Activated naive CD4-positive, alpha-beta T cell treated with anti-CD3 and anti-CD28 coated beads, Interleukin-2, amount 50 U/mL, for 24 hours (primary cell): ENCODE results near the gene SPEM2.
A peak's percentile ranks its signal among the peaks of the same experiment; 100 is the strongest.

ENCODE experiments used
- H3K27ac Mint-ChIP-seq: one replicate; pipeline ENCODE4 v1.8.0; 2021; ENCODE audit warnings: mild to moderate bottlenecking, mixed read lengths
- H3K27me3 Mint-ChIP-seq: one replicate; pipeline ENCODE4 v1.8.0; 2021; ENCODE audit warnings: mixed read lengths
- H3K36me3 Mint-ChIP-seq: one replicate; pipeline ENCODE4 v1.8.0; 2021; ENCODE audit warnings: mixed read lengths
- H3K4me1 Mint-ChIP-seq: one replicate; pipeline ENCODE4 v1.8.0; 2021; ENCODE audit warnings: mixed read lengths
- H3K4me3 Mint-ChIP-seq: one replicate; pipeline ENCODE4 v1.8.0; 2021; ENCODE audit warnings: mild to moderate bottlenecking, mixed read lengths
- H3K9me3 Mint-ChIP-seq: one replicate; pipeline ENCODE4 v1.8.0; 2021; ENCODE audit warnings: mixed read lengths

The SPEM2 gene

DNA sequence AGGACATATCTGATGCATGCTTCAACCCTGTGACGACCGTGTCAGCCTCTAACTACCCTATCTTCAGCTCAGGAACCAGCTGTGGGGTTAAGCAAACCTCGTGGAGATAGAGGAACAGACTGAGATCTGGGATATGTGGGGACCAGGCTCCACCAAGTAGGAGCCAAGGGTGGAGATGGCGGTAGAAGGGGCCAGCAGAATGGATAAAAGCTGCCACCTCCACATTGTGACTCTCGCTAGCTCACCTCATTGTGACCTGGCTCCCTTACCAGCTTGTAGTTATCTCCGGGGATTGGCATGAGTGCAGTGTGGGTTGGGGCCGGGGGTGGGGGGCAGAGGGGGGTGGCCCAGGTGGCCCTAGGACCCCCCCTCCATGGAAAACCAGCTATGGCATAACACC, at the start of gene SPEM2:
Gene SPEM2, plus strand, starts transcription at position 301 of the 400 bp plus-strand sequence. Its CDS starts 73 bp downstream, at position 374.
- no peak within 1 kb of the TSS for H3K27ac Mint-ChIP-seq

DNA sequence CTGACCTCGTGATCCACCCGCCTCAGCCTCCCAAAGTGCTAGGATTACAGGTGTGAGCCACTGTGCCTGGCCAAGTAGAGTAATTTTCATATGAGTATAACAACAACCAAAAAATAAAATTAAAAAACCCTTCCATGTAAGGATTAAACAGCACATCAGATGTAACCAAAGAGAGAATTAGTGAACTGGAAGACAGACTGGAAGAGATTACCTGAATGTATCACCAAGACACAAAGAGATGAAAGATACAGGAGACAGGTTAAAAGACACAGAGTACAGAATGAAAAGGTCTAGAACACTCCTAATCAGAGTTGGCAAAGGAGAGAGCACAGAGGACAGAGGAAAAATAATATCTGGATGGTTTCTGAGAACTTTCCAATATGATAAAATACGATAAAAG, 46.3 kb upstream of the SPEM2 start:
- H3K4me1 Mint-ChIP-seq, result no peaks in the 10 kb centered on the region
- H3K36me3 Mint-ChIP-seq, result peaks cover 1% of the 10 kb centered on the region
- no peaks in the 10 kb centered on the region for H3K9me3 Mint-ChIP-seq
- peaks cover 28% of the 10 kb centered on the region for H3K27me3 Mint-ChIP-seq
- no peak overlapping the region for H3K4me3 Mint-ChIP-seq
- H3K27ac Mint-ChIP-seq, result no peak overlapping the region

More for the DNA sequence above, at the start of gene SPEM2:
- H3K4me3 Mint-ChIP-seq, result no peak within 1 kb of the TSS
- no peaks in the 10 kb centered on the region for H3K9me3 Mint-ChIP-seq
- no peaks in the 10 kb centered on the region for H3K36me3 Mint-ChIP-seq
- no peaks in the 10 kb centered on the region for H3K4me1 Mint-ChIP-seq
- H3K27me3 Mint-ChIP-seq, result no peaks in the 10 kb centered on the region

DNA sequence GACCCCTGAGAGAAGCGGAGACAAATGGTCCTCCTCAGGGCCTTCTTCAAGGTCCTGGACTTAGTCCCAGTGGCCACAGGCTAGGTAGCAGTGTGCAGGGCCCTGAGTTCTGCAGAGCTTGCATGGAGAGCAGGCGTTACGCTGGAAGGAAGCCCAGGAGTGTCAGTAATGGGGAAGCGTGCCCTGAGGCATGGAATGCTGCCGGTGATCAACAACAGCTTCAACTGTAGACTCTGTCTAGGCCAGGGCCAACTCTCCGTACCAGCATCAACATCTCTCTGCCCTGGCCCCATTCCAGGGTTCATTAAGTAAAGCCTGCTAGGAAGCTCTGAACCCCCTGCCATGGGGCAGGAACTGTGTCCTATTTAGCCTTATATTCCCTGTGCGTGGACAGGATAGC, 45.1 kb upstream of the SPEM2 start:
- peaks cover 5% of the 10 kb centered on the region for H3K4me1 Mint-ChIP-seq
- H3K27ac Mint-ChIP-seq, result no peak overlapping the region
- no peaks in the 10 kb centered on the region for H3K9me3 Mint-ChIP-seq
- H3K27me3 Mint-ChIP-seq, result peaks cover 28% of the 10 kb centered on the region
- peaks cover 1% of the 10 kb centered on the region for H3K36me3 Mint-ChIP-seq
- no peak overlapping the region for H3K4me3 Mint-ChIP-seq

DNA sequence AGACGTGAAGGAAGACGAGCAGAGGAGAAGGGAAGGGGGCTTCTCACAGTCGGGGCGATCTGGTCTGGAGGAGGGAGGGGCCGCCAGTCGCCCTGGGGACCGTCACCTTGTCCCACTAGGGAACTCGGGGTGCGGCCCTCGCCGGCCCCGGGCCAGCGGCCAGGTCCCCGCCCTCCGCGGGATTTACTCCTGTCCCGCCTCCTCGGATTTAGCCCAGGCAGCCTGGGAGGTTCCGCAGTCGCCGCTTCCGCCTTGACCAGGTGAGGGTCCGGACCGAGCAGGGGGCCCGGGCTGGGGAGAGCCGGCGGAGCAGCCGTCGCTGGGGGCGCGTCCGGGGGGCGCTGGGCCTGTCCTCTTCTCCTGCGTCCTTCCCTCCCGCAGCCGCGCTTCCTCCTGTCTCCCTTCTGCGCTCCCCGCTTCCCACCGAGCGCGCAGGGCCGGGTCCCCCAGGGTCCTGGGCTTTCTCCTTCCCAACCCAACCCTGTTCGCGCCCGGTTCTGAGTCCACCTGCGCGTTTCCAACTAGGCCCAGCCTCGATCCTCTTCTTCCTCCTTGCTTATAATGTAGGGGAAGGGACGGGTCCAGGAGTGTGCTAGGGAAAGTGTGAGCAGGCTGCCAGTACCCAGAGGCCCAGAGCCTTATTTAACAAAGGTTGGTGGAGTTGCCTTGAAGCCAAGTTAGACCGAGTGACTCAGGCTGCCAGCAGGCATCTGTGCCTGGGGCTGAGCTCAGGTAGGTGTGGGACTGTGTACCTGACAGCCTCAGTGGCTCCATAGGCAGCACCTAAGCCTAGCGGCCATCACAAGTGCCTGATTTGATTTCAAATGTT, 44.3 kb upstream of the SPEM2 start, which contains the start of gene TNK1:
Gene TNK1, plus strand, starts transcription at position 235 of the 829 bp plus-strand sequence. CDS start 1,838 bp downstream, outside the sequence.
- Mint-ChIP-seq H3K4me1 (peaks cover 5% of the 10 kb centered on the region), H3K27ac (no peak within 1 kb of the TSS), H3K4me3 (no peak within 1 kb of the TSS), H3K9me3 (no peaks in the 10 kb centered on the region), H3K27me3 (peaks cover 28% of the 10 kb centered on the region), H3K36me3 (peaks cover 1% of the 10 kb centered on the region)

DNA sequence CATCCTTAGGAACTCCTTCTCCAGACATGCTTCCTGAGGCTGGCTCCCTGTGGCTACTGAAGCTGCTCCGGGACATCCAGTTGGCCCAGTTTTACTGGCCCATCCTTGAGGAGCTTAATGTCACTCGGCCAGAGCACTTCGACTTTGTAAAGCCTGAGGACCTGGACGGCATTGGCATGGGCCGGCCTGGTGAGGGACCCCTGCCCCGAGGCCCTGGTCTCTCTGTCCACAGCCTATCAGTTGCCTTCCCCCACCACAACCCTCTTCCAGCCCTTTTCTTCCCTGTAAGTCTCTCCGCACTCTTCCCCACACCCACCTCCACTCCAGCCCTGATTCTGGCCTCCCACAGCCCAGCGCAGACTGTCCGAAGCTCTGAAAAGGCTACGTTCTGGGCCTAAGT, 42.5 kb upstream of the SPEM2 start:
- Mint-ChIP-seq H3K4me1 (peaks cover 5% of the 10 kb centered on the region), H3K27ac (no peak overlapping the region), H3K4me3 (no peak overlapping the region), H3K27me3 (peaks cover 25% of the 10 kb centered on the region), H3K36me3 (no peaks in the 10 kb centered on the region), H3K9me3 (no peaks in the 10 kb centered on the region)

DNA sequence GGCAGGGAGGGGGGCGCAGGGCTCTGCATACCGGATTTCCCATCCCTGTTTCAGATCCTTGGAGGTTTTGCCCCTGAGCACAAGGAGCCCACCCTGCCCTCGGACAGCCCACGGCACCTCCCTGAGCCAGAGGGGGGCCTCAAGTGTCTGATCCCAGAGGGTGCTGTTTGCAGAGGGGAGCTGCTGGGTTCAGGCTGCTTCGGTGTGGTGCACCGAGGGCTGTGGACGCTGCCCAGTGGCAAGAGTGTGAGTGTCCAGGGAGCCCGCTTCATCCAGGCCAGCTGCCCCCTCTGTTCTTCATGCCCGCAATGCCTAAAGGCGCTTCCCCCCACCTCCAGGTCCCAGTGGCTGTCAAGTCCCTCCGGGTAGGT, 42.1 kb upstream of the SPEM2 start:
- Mint-ChIP-seq H3K4me1 (peaks cover 5% of the 10 kb centered on the region), H3K9me3 (no peaks in the 10 kb centered on the region), H3K27me3 (peaks cover 25% of the 10 kb centered on the region), H3K4me3 (peak overlapping the region; percentile 33), H3K36me3 (no peaks in the 10 kb centered on the region), H3K27ac (no peak overlapping the region)

DNA sequence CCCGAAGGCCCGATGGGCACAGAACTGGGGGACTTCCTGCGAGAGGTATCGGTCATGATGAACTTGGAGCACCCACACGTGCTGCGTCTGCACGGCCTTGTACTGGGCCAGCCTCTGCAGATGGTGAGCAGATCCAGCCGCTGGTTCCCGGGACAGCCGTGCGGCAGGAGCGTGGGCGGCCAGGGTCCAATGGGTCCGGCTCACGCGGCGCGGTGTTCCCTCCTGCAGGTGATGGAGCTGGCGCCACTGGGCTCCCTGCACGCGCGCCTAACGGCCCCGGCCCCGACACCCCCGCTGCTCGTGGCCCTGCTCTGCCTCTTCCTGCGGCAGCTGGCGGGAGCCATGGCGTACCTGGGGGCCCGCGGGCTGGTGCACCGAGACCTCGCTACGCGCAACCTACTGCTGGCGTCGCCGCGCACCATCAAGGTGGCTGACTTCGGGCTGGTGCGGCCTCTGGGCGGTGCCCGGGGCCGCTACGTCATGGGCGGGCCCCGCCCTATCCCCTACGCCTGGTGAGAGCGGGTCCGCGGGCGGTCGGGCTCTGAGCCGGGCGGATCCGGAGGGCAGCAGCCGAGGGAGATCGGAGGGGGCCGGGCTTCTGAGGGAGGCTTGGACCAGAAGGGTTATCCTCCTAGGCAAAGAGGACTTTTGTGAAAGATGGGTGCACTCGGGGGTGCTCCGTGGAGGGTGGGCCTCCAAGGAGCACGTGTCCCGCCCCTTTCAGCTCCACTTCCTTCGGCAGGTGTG, 41.5 kb upstream of the SPEM2 start:
- Mint-ChIP-seq H3K36me3 (no peaks in the 10 kb centered on the region), H3K4me1 (peaks cover 5% of the 10 kb centered on the region), H3K9me3 (no peaks in the 10 kb centered on the region), H3K27me3 (peaks cover 25% of the 10 kb centered on the region), H3K4me3 (peak overlapping the region; percentile 83), H3K27ac (peak overlapping the region; percentile 79)

DNA sequence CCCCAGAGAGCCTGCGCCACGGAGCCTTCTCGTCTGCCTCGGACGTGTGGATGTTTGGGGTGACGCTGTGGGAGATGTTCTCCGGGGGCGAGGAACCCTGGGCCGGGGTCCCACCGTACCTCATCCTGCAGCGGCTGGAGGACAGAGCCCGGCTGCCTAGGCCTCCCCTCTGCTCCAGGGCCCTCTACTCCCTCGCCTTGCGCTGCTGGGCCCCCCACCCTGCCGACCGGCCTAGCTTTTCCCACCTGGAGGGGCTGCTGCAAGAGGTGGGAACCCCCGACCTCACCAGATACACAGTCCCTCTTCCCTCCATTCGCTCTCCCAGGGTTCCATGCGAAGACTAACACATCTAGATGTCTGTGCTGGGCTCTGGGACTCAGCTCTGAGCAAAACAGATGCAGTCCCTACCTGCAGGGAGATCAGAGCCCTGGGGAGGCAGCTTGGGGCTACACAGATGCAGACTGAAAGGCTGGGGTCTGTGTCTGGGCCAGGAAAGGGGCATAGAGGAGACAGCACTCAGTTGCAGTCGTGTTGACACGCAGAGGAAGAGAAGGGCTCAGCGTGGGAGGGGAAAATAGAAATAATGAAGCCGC, 40.8 kb upstream of the SPEM2 start:
- Mint-ChIP-seq H3K4me1 (peaks cover 5% of the 10 kb centered on the region), H3K4me3 (peak overlapping the region; percentile 83), H3K36me3 (no peaks in the 10 kb centered on the region), H3K27me3 (peaks cover 18% of the 10 kb centered on the region), H3K9me3 (no peaks in the 10 kb centered on the region), H3K27ac (peak overlapping the region; percentile 79)

DNA sequence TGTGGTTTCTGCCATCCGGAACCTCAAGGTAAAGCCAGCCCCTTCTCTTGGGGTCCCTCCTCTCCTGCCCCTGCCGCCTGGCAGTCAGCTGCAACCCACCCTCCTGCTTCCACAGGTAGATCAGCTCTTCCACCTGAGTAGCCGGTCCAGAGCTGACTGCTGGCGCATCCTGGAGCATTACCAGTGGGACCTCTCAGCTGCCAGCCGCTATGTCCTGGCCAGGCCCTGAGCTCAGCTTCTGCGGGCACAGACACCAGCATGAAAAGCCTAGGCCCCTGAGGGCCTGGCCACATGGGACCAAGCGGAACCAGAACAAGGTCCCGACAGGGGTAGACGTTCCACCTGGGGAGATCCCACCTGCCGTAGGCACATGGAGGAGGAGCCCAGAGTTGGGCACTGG, 36.6 kb upstream of the SPEM2 start:
- no peak overlapping the region for H3K4me3 Mint-ChIP-seq
- H3K27ac Mint-ChIP-seq, result no peak overlapping the region
- no peaks in the 10 kb centered on the region for H3K9me3 Mint-ChIP-seq
- no peaks in the 10 kb centered on the region for H3K36me3 Mint-ChIP-seq
- no peaks in the 10 kb centered on the region for H3K27me3 Mint-ChIP-seq
- H3K4me1 Mint-ChIP-seq, result peaks cover 31% of the 10 kb centered on the region

DNA sequence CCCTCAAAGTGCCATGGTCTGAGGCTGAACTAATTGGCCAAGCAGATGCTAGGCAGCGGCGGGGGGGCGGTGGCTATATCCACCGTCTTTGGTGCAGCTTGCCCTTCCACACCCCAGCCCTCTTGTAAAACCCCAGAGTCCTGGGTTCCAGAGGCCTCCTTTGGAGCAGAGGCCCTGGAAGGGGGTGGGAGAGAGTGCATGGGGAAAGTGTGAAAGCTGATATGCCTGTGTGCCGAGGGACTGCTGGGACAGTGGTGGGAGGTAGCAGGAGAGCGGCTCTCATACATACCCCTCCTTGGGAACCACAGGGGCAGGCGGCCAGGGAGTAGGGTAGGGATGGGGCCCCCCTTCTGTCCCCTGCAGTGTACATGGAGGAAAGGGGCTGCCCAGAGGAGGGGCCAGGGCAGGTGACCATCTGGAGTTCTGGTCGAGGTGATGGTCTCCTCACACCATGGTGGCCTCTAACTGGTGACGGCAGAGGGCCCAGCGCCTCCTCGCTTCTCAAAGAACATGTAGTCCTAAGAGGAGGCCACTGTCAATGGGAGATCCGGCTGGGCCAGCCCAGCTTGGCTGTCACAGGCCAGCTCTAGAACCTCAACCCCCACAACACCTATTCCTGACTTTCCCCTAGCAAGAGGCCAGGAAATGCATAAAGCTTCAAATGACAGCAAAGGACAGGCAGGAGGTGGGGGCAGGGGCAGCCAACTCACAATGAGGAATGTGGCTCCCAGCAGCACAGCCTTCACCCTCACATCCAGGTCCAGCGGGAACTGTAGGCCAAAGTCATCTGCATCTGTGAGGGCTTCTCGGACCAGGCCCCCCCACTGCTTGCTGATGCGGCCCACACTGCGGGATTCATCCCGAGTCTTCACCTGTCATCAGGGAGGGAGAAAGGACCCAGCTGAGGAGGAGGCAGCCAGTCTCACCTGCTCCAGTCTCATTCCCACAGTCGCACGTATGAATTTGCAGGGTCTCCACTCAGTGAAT, 35.2 kb upstream of the SPEM2 start:
- H3K27ac Mint-ChIP-seq, result no peak overlapping the region
- no peaks in the 10 kb centered on the region for H3K27me3 Mint-ChIP-seq
- H3K36me3 Mint-ChIP-seq, result no peaks in the 10 kb centered on the region
- peaks cover 33% of the 10 kb centered on the region for H3K4me1 Mint-ChIP-seq
- H3K9me3 Mint-ChIP-seq, result no peaks in the 10 kb centered on the region
- no peak overlapping the region for H3K4me3 Mint-ChIP-seq

DNA sequence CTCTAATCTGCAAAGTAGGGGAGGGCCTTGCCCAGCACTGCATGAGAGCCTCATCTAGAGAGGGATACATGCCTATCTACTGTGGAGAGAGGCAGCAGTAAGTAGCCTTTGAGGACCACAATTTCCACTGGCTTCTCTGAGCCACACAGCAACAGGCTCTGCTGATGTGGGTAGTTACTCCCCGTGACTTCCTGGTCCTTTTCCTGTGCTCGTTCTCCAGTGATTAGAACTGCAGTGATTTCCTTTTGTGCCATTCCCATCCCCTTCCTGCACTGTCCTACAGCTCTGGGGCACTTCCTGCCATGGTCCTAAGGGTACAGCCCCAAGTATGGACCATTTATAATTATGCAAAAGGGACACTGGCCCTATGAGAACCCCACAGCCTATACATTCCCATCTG, 34.1 kb upstream of the SPEM2 start:
- Mint-ChIP-seq H3K4me3 (no peak overlapping the region), H3K36me3 (no peaks in the 10 kb centered on the region), H3K27me3 (no peaks in the 10 kb centered on the region), H3K4me1 (peaks cover 37% of the 10 kb centered on the region), H3K27ac (no peak overlapping the region), H3K9me3 (no peaks in the 10 kb centered on the region)

DNA sequence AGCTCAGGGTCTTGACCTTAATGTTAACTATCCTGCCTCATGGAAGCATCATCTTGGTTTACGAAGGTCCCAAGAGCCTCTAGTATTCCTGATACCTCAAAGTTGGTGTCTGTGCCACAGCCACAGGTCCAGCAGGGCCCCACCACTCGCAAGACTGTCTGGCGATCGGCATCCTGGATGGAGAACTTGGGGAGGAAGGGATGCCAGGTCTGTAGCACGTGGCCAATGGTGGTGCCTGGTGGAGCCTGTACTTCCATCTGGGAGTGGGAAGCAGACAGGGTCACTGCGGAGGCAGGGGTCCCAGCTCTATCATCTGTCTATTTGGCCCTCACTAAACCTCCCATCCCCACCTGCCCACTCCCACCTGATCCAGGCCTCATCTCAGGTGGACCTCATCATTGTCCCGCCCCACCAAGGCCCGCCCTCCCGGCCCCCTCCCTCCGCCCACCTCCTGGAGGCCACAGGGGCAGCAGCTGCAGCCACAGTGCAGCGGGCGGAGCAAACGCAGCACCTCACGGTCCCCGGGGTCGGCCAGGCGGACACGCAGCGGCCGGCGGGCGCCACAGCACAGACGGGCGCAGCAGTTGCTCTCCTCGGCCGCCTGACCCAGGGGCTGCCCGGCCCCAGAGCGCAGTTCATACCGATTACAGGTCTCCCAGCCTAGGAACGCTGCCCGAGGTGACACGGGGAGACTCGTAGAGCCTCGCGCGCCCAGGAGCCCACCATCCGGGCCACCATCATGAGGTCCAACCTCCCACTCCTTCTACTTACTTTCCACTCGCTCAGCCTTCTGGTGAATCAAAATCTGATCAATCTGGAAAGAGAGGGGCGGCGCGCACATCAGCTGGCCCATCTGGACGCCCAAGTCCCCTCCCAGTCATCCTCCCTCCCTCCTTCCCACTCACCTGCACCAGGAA, 32.5 kb upstream of the SPEM2 start:
- H3K36me3 Mint-ChIP-seq, result no peaks in the 10 kb centered on the region

DNA sequence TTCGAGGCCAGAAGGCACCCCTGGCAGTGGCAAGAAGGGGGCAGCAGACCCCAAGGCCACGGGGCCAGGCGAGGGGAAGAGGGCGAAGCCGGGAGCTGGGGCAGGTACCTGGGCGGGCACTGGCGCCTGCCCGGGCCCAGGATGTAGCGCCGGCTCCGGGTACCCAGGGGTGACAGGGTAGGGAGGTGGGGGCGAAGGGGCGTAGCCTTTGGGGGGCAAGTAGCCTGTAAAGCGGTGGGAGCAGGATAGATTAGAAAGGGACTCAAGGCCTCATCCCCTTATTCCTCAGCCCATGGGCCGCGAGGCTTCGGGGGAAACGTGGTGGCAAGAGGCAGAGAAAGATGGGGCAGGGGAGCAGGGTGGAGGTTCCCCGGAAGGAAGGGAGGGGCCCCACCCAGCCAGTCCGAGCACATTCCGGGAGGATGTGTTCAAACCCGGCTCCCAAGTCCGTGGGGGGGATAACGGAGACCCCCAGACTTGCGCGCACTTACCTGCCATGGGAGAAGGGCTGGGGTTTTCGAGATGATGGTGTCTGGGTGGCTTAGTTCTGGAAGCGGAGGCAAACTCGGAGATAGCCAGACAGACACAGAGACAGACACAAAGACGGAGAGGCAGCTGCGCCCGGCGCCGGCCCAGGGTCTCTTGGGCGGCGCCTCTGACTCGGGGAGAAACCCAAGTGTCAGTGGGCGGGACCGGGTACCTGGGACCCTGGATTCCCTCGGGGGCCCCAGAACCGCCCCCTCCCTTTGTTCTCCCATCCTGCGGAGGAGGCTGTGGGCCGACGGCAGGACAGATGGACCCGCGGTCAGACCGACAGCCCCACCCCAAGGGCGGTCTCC, 31.6 kb upstream of the SPEM2 start:
- H3K36me3 Mint-ChIP-seq, result no peaks in the 10 kb centered on the region
- H3K27me3 Mint-ChIP-seq, result no peaks in the 10 kb centered on the region
- H3K9me3 Mint-ChIP-seq, result no peaks in the 10 kb centered on the region
- H3K27ac Mint-ChIP-seq, result peak overlapping the region; percentile 76
- peaks cover 37% of the 10 kb centered on the region for H3K4me1 Mint-ChIP-seq
- peak overlapping the region; percentile 94 for H3K4me3 Mint-ChIP-seq

More for the DNA sequence above, 32.5 kb upstream of the SPEM2 start:
- H3K27me3 Mint-ChIP-seq, result no peaks in the 10 kb centered on the region
- peaks cover 37% of the 10 kb centered on the region for H3K4me1 Mint-ChIP-seq
- H3K27ac Mint-ChIP-seq, result peak overlapping the region; percentile 30
- H3K9me3 Mint-ChIP-seq, result no peaks in the 10 kb centered on the region
- H3K4me3 Mint-ChIP-seq, result peak overlapping the region; percentile 94
